GM18517 (cell line): ENCODE data around the gene CAPNS1.

Source experiments
- ATAC-seq: cut with Tn5 transposase; IDR thresholded peaks from one replicate; pipeline ENCODE4 v1.9.1; 2021; ENCODE audit warnings: mild to moderate bottlenecking, moderate library complexity; ENCODE audit not compliant: unreplicated experiment

CAPNS1 gene

GRCh38 chr19:36139473-36140303 is at the start of gene CAPNS1:
TSS of gene CAPNS1 (plus strand) at chr19:36140066. CDS start at chr19:36141012, 946 bp downstream.
- peak; percentile 79 for ATAC-seq

DNA sequence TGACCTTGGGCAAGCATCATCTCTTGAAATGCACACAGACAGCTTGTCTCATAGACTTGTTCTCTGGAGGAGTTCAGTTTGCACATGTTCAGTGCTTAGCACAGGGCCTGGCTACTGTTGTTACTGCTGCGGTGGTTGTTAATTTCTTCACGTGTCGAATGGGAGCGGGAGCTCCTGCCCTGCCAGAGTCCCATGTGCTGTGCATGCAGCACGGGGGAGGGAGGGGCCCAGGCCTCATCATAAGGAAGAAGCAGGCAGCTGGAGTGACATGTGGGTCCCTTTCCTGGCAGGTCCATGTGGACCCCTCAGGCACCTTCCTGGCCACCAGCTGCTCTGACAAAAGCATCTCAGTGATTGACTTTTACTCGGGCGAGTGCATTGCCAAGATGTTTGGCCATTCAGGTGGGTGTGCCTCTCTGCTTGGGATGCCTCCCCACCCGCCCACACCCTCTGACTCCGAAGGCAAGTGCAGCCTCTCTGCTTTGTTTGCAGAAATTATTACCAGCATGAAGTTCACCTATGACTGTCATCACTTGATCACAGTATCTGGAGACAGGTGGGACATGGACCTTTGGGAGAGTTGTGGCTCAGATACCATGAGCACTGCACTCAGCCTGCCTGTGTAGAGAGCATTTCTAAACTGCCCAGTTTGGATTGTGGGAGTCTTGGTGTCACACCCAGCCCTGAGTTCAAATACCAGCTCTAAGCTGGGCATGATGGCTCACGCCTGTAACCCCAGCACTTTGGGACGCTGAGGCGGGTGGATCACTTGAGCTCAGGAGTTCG is 48.8 kb upstream of the CAPNS1 start:
- ATAC-seq = no peak

DNA sequence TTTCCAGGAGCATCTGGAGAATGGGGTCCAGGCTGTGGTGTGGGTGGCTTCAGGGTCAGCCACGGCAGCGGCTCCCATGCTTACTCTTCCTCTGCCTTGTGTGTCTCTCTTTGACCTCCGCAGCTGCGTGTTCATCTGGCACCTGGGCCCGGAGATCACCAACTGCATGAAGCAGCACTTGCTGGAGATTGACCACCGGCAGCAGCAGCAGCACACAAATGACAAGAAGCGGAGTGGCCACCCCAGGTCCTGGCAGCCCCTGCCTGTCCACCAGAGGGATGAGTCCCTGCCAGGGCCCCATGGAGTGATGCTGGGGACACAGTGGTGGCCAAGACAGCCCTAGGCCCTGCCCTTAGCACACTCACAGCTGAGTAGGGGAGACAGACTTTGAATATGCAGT is 47.3 kb upstream of the CAPNS1 start:
- ATAC-seq = no peak

DNA sequence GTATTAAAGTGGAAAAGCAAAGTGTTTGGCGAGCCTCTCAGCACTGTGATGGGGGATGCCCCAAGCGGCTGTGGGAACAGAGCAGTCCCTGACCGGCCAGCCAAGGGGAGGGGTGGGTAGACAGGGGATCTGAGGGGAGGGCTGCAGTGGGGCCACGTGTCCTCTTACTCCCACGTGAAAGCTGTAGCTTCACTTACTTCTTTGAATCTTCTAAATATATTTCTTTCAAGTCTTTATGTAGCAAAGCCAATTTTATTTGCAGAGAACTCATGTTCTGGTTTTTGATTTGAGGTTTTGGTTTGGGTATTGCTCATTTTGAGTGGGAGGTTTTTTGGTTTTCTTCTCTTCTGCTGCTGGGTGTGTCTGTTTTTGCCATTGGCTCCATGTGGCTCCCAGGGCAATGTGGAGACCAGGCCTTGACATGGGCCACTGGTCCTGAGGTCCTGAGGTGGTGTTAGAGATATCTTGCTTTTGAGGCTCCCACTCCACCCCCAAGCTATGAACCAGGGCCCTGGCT is 46.7 kb upstream of the CAPNS1 start:
- ATAC-seq = no peak

DNA sequence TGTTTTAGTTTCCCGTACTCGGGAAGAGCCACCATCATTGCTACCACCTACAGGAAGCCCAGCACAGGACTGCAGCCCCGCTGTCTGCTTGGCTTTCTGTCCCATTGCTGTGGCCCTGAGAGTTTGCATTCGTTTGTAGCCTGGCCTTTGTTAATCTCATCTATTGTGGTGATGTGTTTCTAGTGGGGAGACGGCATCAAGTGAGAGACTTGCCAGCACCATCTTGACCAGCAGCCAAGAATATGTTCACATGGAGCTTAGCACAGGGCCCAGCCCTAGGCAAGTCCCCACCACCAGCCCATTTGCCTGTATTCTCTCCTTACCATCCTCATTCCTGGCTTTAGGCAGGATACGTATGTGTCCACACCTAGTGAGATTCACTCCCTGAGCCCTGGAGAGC is 46.2 kb upstream of the CAPNS1 start:
- ATAC-seq = no peak

DNA sequence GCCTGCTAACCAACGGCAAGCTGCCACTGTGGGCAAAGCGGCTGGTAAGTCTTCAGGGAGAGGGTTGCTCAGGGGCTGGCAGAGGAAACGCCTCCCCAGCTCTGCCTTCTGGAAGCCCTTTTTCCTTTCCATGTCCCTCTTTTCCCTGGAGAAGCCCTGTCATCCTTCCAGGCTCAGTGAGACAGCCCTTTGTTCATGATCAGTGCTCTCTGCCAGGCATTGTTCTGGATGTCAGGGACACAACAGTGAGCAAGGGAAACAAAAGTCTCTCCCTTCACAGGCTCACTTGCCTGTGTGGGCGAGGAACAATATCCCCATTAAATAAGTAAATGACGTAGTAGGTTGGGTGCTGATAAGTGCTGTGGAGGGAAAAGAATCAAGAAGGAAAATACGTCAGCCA is 42.8 kb upstream of the CAPNS1 start:
- no peak for ATAC-seq

GRCh38 chr19:36099166-36099785 is 40.6 kb upstream of the CAPNS1 start:
- ATAC-seq = no peak

DNA sequence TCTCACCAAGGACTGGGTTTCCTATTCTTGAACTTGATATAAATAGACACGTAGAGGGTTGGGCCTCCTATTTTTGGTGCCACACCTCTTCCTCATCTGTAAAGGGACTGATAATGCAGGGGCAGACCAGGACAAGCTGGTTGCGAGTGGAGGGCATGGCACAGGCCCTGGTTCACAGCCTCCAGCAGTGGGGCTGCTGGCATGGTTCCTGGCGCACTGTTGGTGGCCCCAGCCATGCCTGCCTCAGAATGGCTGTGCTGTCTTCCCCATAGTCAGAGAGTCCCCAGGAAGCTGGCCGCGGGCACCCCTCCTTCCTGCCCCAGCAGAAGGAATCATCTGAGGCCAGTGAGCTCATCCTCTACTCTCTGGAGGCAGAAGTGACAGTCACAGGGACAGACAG is 39.4 kb upstream of the CAPNS1 start:
- ATAC-seq = no peak

- no peak for ATAC-seq
Measured at GRCh38 chr19:36101550-36102327, 38.1 kb upstream of the CAPNS1 start.

DNA sequence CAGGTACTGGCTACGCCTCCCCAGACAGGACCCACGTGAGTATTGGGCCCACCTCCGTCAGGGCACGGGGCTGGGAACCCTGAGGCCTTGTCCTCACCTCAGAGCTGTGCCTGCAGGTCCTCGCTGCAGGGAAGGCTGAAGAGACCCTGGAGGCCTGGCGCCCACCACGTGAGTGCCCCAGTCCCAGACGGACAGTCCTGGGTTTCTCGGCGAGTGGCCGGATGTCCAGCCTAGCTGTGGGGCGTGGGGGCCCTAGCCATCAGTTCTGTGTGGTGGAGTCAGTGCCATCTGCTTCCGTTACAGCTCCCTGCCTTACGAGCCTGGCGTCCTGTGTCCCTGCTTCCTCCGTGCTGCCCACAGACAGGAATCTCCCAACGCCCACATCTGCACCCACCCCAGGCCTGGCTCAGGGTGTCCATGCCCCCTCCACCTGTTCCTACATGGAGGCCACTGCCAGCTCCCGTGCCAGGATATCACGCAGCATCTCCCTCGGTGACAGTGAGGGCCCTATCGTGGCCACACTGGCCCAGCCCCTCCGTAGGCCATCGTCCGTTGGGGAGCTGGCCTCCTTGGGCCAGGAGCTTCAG is 36.7 kb upstream of the CAPNS1 start:
- ATAC-seq = no peak

- no peak for ATAC-seq
Measured at GRCh38 chr19:36103842-36104552, 35.9 kb upstream of the CAPNS1 start.

DNA sequence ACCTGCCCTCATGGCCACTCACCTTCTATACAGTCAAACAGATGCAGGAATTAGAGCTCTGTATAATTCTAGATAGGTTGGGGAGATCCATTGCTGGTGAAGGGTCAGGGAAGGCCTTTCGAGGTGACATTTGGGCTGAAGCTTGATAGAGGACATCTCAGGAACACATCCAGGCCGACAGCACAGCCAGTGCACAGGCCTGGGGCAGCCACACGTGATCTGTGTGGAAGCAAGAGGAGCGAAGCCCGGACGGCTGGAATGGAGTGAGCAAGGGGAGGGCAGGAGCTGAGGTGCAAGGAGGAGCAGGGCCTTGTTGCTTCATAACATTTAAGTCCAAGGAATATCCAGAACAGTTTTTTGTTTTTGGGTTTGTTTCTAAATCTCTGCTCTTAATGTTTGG is 33.4 kb upstream of the CAPNS1 start:
- no peak for ATAC-seq

DNA sequence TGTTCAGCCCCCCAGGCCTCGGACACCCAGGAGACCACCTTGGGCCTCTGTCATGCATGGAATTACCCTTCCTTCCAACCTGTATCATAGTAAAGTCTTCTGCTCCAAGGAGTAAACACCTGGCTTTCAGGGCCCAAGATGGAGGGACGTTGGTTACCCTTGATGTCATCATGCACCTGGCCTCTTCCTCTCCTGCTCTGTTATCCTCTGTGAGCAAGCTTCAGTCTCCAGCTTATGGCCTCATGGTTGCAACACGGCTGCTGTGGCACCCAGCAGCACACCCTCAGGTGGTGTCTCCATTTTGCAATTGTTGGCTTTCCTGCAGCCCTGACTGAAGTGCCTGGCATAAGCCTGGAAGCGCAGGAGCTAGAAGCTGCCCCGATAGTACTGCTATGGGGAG is 32.9 kb upstream of the CAPNS1 start:
- no peak for ATAC-seq

- no peak for ATAC-seq
Measured at GRCh38 chr19:36108684-36109083, 31.2 kb upstream of the CAPNS1 start.

DNA sequence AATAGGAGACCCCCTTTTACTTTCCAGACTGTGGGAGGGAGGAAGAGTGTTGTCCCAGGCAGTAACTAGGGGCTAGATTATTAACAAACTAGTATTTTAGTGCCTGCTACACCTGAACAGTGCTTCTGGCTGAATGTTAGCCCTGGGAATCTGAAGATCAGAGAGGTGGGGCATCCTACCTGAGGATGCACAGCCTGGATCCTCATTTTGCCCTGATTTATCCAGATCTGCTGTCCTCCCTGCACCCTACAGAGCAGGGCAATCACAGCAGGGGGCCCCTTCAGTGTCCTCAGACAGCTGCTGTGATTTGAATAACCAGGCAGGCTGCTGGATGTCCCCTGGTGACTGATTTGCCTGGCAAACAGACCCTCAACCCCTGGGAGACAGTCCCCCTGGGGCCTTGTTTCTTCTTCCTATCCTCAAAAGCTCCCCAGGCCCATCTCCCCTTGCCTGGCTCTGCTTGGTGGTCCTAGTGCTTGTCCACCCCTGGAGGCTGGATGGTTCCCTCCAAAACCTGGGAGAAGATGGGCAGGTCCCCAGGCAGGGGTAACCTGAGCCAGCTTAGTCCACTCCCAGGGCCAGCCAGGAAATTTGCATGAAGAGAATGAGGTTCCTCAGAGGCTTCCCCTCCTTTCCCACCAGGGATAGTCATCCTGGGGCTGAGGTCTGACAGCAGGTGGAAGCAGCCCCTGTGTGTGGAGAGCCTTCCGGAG is 29.2 kb upstream of the CAPNS1 start, which contains the start of gene OVOL3:
OVOL3 (plus strand) TSS at position 657 of the 713 bp plus-strand sequence. CDS start 60 bp downstream, outside the sequence.
- no peak for ATAC-seq

DNA sequence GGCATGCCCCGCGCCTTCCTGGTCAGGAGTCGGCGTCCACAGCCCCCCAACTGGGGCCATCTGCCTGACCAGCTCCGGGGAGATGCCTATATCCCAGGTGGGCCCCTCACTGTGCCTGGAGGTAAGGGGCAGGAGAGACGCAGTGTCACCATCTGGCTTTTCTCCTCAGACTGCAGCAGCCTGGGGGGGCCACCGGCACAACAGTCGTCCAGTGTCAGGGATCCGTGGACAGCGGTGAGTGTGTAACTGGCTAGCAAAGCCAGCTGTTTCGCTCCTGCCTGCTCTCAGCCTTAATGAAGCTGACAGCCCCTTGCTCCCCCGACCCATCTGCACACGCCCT is 28.7 kb upstream of the CAPNS1 start:
- ATAC-seq = no peak

DNA sequence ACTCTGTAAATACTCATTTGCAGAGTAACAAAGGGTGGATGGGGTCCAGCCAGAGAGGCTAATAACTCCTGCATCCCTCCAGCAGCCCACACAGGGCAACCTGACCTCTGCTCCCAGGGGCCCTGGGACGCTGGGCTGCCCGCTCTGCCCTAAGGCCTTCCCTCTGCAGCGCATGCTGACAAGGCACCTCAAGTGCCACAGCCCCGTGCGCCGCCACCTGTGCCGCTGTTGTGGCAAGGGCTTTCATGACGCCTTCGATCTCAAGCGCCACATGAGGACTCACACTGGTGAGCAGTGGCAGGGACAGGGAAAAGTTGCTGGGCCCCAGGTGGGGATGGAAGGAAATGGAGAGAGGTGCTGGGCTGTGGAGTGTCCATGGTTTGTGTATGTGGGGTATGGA is 27.2 kb upstream of the CAPNS1 start:
- ATAC-seq = no peak

DNA sequence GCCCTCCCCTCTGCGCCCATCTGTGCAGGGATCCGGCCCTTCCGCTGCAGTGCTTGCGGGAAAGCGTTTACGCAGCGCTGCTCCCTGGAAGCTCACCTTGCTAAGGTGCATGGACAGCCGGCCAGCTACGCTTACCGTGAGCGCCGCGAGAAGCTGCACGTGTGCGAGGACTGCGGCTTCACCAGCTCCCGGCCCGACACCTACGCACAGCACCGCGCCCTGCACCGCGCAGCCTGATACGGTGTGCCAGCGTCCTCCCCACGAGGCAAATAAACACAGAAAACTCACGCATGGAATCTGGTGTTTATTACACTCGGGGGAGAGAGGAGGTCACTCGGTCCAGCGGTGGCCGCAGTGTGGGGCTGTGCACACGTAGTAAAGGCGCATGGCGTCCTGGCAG is 26.4 kb upstream of the CAPNS1 start:
- no peak for ATAC-seq
